NCI-H2196 (cell line): Measurements from ENCODE around the gene TRPM2.
"Not testable (repeated sequence)": the region's sequence is repeated elsewhere in the genome, so short reads cannot be mapped to it uniquely, and the experiment has no call there.

ENCODE experiments used
- DNase-seq: peaks from one replicate; lab custom pipeline; 2025; ENCODE audit not compliant: unreplicated experiment; lab: John Stamatoyannopoulos, UW

TRPM2 gene

GRCh38 chr21:44413566-44414290 lies 60.3 kb downstream of the TRPM2 start:
- DNase-seq = no peak

GRCh38 chr21:44414291-44415072 lies 61.1 kb downstream of the TRPM2 start:
- DNase-seq = no peak

- DNase-seq = no peak
Observed at GRCh38 chr21:44415073-44416025, 61.9 kb downstream of the TRPM2 start.

GRCh38 chr21:44416193-44416592 lies 62.8 kb downstream of the TRPM2 start:
- DNase-seq = no peak

- not testable (repeated sequence) for DNase-seq
Observed at GRCh38 chr21:44417621-44418107, 64.2 kb downstream of the TRPM2 start.

- DNase-seq = no peak
Observed at GRCh38 chr21:44418108-44418875, 64.9 kb downstream of the TRPM2 start.

- DNase-seq = no peak
Observed at GRCh38 chr21:44418876-44419230, 65.4 kb downstream of the TRPM2 start.

GRCh38 chr21:44419679-44420078 lies 66.3 kb downstream of the TRPM2 start:
- DNase-seq = no peak

GRCh38 chr21:44420416-44421205 lies 67.2 kb downstream of the TRPM2 start:
- no peak for DNase-seq

GRCh38 chr21:44421901-44422840 lies 68.8 kb downstream of the TRPM2 start:
- no peak for DNase-seq

GRCh38 chr21:44423312-44423821 lies 69.9 kb downstream of the TRPM2 start:
- DNase-seq = no peak

- DNase-seq = no peak
Observed at GRCh38 chr21:44423941-44424607, 70.7 kb downstream of the TRPM2 start.

GRCh38 chr21:44424608-44425306 lies 71.3 kb downstream of the TRPM2 start:
- DNase-seq = no peak

GRCh38 chr21:44425307-44425894 lies 72.0 kb downstream of the TRPM2 start:
- no peak for DNase-seq

- no peak for DNase-seq
Observed at GRCh38 chr21:44425895-44426662, 72.7 kb downstream of the TRPM2 start.

- DNase-seq = no peak
Observed at GRCh38 chr21:44426663-44427191, 73.3 kb downstream of the TRPM2 start.
